H1 (cell line): ENCODE data around the gene NELL1. TPM values are rescaled to one million over a fixed set of nuclear protein-coding genes. Genes with fewer than 3 reads are reported as not detected.

Source experiments
- CTCF ChIA-PET: fragments of 300-600 bp; sonication (Branson Sonifier 250); formaldehyde crosslinking; loops from one replicate; lab custom pipeline; 2021; ENCODE audit not compliant: partially characterized antibody; lab: Charles Lee
- POLR2A ChIA-PET: fragments of 300-600 bp; sonication (Branson Sonifier 250); formaldehyde crosslinking; loops from one replicate; lab custom pipeline; 2021; ENCODE audit warnings: inconsistent platforms; ENCODE audit not compliant: partially characterized antibody; lab: Charles Lee
- DNase-seq, 2 experiments: peaks; one replicate each; pipeline versions ENCODE4 v3.0.0 to v3.0.0-alpha.2; 2010 to 2022; ENCODE audit warnings: low spot score in 2 of 2, low read depth in 1 of 2, mixed read lengths in 1 of 2
- FAIRE-seq: peaks from 2 replicates; lab custom pipeline; 2011; peaks lifted over from hg19 to GRCh38; lab: Jason Lieb, UNC
- H2AFZ ChIP-seq: 2 replicates; pipeline ENCODE4 v1.8.1; 2012; ENCODE audit warnings: low read length, inconsistent platforms
- H2AK5ac ChIP-seq: 2 replicates; pipeline ENCODE4 v1.6.1; 2013; ENCODE audit warnings: low read depth, low read length
- H2BK120ac ChIP-seq: replicated peaks from 2 replicates; pipeline ENCODE3; 2013; ENCODE audit warnings: low read depth, low read length, inconsistent platforms
- H2BK12ac ChIP-seq: 2 replicates; pipeline ENCODE4 v1.6.1; 2013; ENCODE audit warnings: low read depth, low read length
- H2BK15ac ChIP-seq: 2 replicates; pipeline ENCODE4 v1.6.1; 2013; ENCODE audit warnings: low read length
- H2BK20ac ChIP-seq: 2 replicates; pipeline ENCODE4 v1.6.1; 2013; ENCODE audit warnings: low read length
- H2BK5ac ChIP-seq: 2 replicates; pipeline ENCODE4 v1.6.1; 2013; ENCODE audit warnings: low read depth, low read length
- H3K14ac ChIP-seq: 2 replicates; pipeline ENCODE4 v1.6.1; 2013; ENCODE audit warnings: inconsistent platforms; ENCODE audit not compliant: insufficient read length
- H3K18ac ChIP-seq: 2 replicates; pipeline ENCODE4 v1.6.1; 2013; ENCODE audit warnings: low read length; ENCODE audit errors: extremely low read depth
- H3K23ac ChIP-seq: 2 replicates; pipeline ENCODE4 v1.6.1; 2013; ENCODE audit warnings: inconsistent platforms; ENCODE audit not compliant: insufficient read length
- H3K23me2 ChIP-seq: 2 replicates; pipeline ENCODE4 v1.6.1; 2013; ENCODE audit warnings: low read depth, low read length
- H3K27ac ChIP-seq: 2 replicates; pipeline ENCODE4 v1.6.1; 2011; ENCODE audit warnings: low read depth, low read length, inconsistent platforms
- H3K27me3 ChIP-seq, 4 experiments: replicated peaks in 1 of 4; 1 replicate in 1 of 4; 2 replicates in 3 of 4; pipeline versions ENCODE4 v1.6.1 to v1.8.1; 2011 to 2013; ENCODE audit warnings: low read length in 3 of 4, mild to moderate bottlenecking in 3 of 4, inconsistent platforms in 2 of 4, mixed read lengths in 2 of 4, moderate library complexity in 1 of 4; ENCODE audit not compliant: control insufficient read depth in 3 of 4, insufficient read depth in 3 of 4; ENCODE audit errors: extremely low read depth in 1 of 4
- H3K36me3 ChIP-seq, 4 experiments: 2 replicates each; pipeline versions ENCODE4 v1.6.1 to v1.8.1; 2011 to 2013; ENCODE audit warnings: mild to moderate bottlenecking in 4 of 4, low read length in 3 of 4, moderate library complexity in 2 of 4, control low read depth in 1 of 4, inconsistent platforms in 1 of 4; ENCODE audit not compliant: insufficient read depth in 4 of 4, control insufficient read depth in 2 of 4
- H3K4ac ChIP-seq: replicated peaks from 2 replicates; pipeline ENCODE3; 2013; ENCODE audit warnings: low read length, low read depth, mixed read lengths, inconsistent platforms; ENCODE audit not compliant: insufficient read length
- H3K4me1 ChIP-seq, 4 experiments: replicated peaks in 1 of 4; 1 replicate in 1 of 4; 2 replicates in 3 of 4; pipeline versions ENCODE4 v1.6.1 to v1.8.1; 2011 to 2013; ENCODE audit warnings: low read length in 3 of 4, inconsistent platforms in 2 of 4, mixed read lengths in 1 of 4; ENCODE audit not compliant: insufficient read depth in 4 of 4, control insufficient read depth in 3 of 4
- H3K4me2 ChIP-seq, 2 experiments: 2 replicates each; pipeline versions ENCODE4 v1.6.1 to v1.8.1; 2011 to 2013; ENCODE audit warnings: low read depth in 2 of 2, low read length in 2 of 2, control low read depth in 1 of 2, inconsistent platforms in 1 of 2, mild to moderate bottlenecking in 1 of 2; ENCODE audit not compliant: insufficient read depth in 1 of 2
- H3K4me3 ChIP-seq, 4 experiments: fragments of 200-600, 300-600 bp in 1 of 4; sonication (generic), shearing (Covaris generic), sonication (Bioruptor Twin) in 1 of 4; 2 replicates each; pipeline versions ENCODE4 v1.5.1 to v1.8.1; 2011 to 2016; ENCODE audit warnings: low read length in 4 of 4, low read depth in 3 of 4, control low read depth in 2 of 4, inconsistent platforms in 2 of 4, mild to moderate bottlenecking in 2 of 4, mixed read lengths in 1 of 4, moderate library complexity in 1 of 4; ENCODE audit not compliant: insufficient read depth in 2 of 4; ENCODE audit errors: extremely low read depth in 1 of 4
- H3K56ac ChIP-seq: replicated peaks from 2 replicates; pipeline ENCODE3; 2013; ENCODE audit warnings: low read depth, mild to moderate bottlenecking, mixed read lengths, low read length, inconsistent platforms; ENCODE audit not compliant: insufficient read length
- H3K79me1 ChIP-seq: 2 replicates; pipeline ENCODE4 v1.6.1; 2013; ENCODE audit warnings: low read depth, low read length, control low read depth
- H3K79me2 ChIP-seq, 2 experiments: 2 replicates each; pipeline versions ENCODE4 v1.6.1 to v1.8.1; 2012 to 2013; ENCODE audit warnings: low read length in 2 of 2, mild to moderate bottlenecking in 2 of 2, inconsistent platforms in 1 of 2; ENCODE audit not compliant: insufficient read depth in 2 of 2, control insufficient read depth in 1 of 2
- H3K9ac ChIP-seq, 4 experiments: replicated peaks in 1 of 4; 1 replicate in 1 of 4; 2 replicates in 3 of 4; pipeline versions ENCODE4 v1.6.1 to v1.8.1; 2011 to 2013; ENCODE audit warnings: low read depth in 3 of 4, low read length in 3 of 4, control low read depth in 2 of 4, mild to moderate bottlenecking in 2 of 4, moderate library complexity in 2 of 4, inconsistent platforms in 1 of 4; ENCODE audit errors: extremely low read depth in 1 of 4
- H3K9me3 ChIP-seq, 2 experiments: 2 replicates each; pipeline versions ENCODE4 v1.6.1 to v1.8.1; 2012 to 2013; ENCODE audit warnings: mild to moderate bottlenecking in 2 of 2, moderate library complexity in 2 of 2, control low read depth in 1 of 2, inconsistent platforms in 1 of 2, low read depth in 1 of 2, low read length in 1 of 2, mixed read lengths in 1 of 2; ENCODE audit not compliant: insufficient read depth in 2 of 2
- H4K20me1 ChIP-seq, 2 experiments: replicated peaks in 1 of 2; 2 replicates each; pipeline versions ENCODE3 to v1.8.1; 2011 to 2013; ENCODE audit warnings: inconsistent platforms in 2 of 2, low read length in 2 of 2, mild to moderate bottlenecking in 1 of 2; ENCODE audit not compliant: insufficient read depth in 2 of 2, control insufficient read depth in 1 of 2
- H4K5ac ChIP-seq: 2 replicates; pipeline ENCODE4 v1.6.1; 2013; ENCODE audit warnings: low read length, low read depth, mixed read lengths, inconsistent platforms; ENCODE audit not compliant: insufficient read length
- H4K8ac ChIP-seq: 2 replicates; pipeline ENCODE4 v1.8.0; 2013; ENCODE audit warnings: mild to moderate bottlenecking, moderate library complexity, low read length, inconsistent platforms; ENCODE audit not compliant: insufficient read depth; ENCODE audit errors: extremely low read depth
- H4K91ac ChIP-seq: replicated peaks from 2 replicates; pipeline ENCODE3; 2013; ENCODE audit warnings: low read length, mixed read lengths, inconsistent platforms; ENCODE audit not compliant: insufficient read length
- BCL11A ChIP-seq, 2 experiments: IDR thresholded peaks; one replicate each; pipeline ENCODE4 v1.6.1; 2011; ENCODE audit warnings: low read depth in 2 of 2, low read length in 2 of 2, mild to moderate bottlenecking in 2 of 2
- EGR1 ChIP-seq: IDR thresholded peaks from 2 replicates; pipeline ENCODE4 v1.6.1; 2011; ENCODE audit warnings: low read depth, low read length, borderline replicate concordance
- FOSL1 ChIP-seq: IDR thresholded peaks from 2 replicates; pipeline ENCODE4 v1.6.1; 2011; ENCODE audit warnings: mild to moderate bottlenecking, low read depth, low read length, moderate library complexity; ENCODE audit not compliant: insufficient read depth
- GTF2F1 ChIP-seq: IDR thresholded peaks from 2 replicates; pipeline ENCODE4 v1.6.1; 2012; ENCODE audit warnings: low read depth, low read length, improper control_type of control experiment, borderline replicate concordance
- KDM1A ChIP-seq: fragments of 200-600, 300-600 bp; sonication (generic); IDR thresholded peaks from 2 replicates; pipeline ENCODE4 v1.7.1; 2016; ENCODE audit warnings: mild to moderate bottlenecking, low read length, borderline replicate concordance
- POU5F1 ChIP-seq: IDR thresholded peaks from 2 replicates; pipeline ENCODE4 v1.6.1; 2011; ENCODE audit warnings: low read depth, mild to moderate bottlenecking, low read length, moderate library complexity
- RNF2 ChIP-seq: fragments of 200-900, 300-1000 bp; sonication (generic); IDR thresholded peaks from 2 replicates; pipeline ENCODE4 v1.7.1; 2016; ENCODE audit warnings: borderline replicate concordance, low read depth, mild to moderate bottlenecking, antibody characterized with exemption, low read length; ENCODE audit not compliant: poor library complexity, severe bottlenecking; ENCODE audit errors: missing control alignments
- RXRA ChIP-seq: IDR thresholded peaks from 2 replicates; pipeline ENCODE4 v1.6.1; 2011; ENCODE audit warnings: low read depth, mild to moderate bottlenecking, low read length, moderate library complexity; ENCODE audit not compliant: insufficient read depth
- SP1 ChIP-seq: IDR thresholded peaks from 2 replicates; pipeline ENCODE4 v1.6.1; 2011; ENCODE audit warnings: low read depth, low read length
- TAF1 ChIP-seq: IDR thresholded peaks from 2 replicates; pipeline ENCODE4 v1.6.1; 2011; ENCODE audit warnings: mild to moderate bottlenecking, low read depth, low read length
- TAF7 ChIP-seq: optimal IDR thresholded peaks from 2 replicates; pipeline ENCODE3; 2011; ENCODE audit warnings: low read depth, mild to moderate bottlenecking, inconsistent platforms, low read length, moderate library complexity, borderline replicate concordance
- TBP ChIP-seq: IDR thresholded peaks from 2 replicates; pipeline ENCODE4 v1.6.1; 2011; ENCODE audit warnings: low read depth, low read length, improper control_type of control experiment
- WGBS, 2 experiments: shearing (Covaris generic) in 1 of 2; methylation state at CpG; one replicate each; pipeline versions ENCODE4 v1.1.6 to v1.1.7; 2013 to 2015; ENCODE audit warnings: low lambda C conversion rate in 2 of 2, mixed read lengths in 2 of 2, inconsistent platforms in 1 of 2, low coverage in 1 of 2, missing lambda C conversion rate in 1 of 2; ENCODE audit not compliant: insufficient replicate concordance in 2 of 2, insufficient coverage in 1 of 2, insufficient read length in 1 of 2; ENCODE audit errors: extremely low coverage in 1 of 2, missing lambda C conversion rate in 1 of 2; 5-methylcytosine and 5-hydroxymethylcytosine counted together
- polyA plus RNA-seq, 7 experiments: library from polyadenylated mRNA; depleted of rRNA in 3 of 7; stranded (reverse) in 5 of 7; unstranded in 2 of 7; fragments of >200 nt in 5 of 7; fragments of 200-250 nt in 2 of 7; gene quantifications; 1 replicate in 5 of 7; 2 replicates in 1 of 7; 4 replicates in 1 of 7; pipeline versions ENCODE4 v1.2.1 to v1.2.3, GENCODE V29; 2011 to 2013; ENCODE audit warnings: missing spikeins in 2 of 7, mixed read lengths in 2 of 7
- total RNA-seq: library from RNA; stranded (reverse); fragmentation: NEBNext Ultra II Directional; extraction: Animal tissue kit (Norgen Biotek cat#: 25700); gene quantifications from 2 replicates; pipeline ENCODE4 v1.2.1, GENCODE V29; 2021
- TF ChIP-seq, protein P1 (sequence below): IDR thresholded peaks from 2 replicates; pipeline ENCODE4 v1.6.1; 2012; ENCODE audit warnings: low read length, inconsistent platforms

NELL1 gene
- total and polyA plus RNA-seq, 2 of the 8 experiments (the other 6 are each of a cell fraction or from before 2014, with no cell fraction given), result 0.21 TPM; not detected in 1

DNA sequence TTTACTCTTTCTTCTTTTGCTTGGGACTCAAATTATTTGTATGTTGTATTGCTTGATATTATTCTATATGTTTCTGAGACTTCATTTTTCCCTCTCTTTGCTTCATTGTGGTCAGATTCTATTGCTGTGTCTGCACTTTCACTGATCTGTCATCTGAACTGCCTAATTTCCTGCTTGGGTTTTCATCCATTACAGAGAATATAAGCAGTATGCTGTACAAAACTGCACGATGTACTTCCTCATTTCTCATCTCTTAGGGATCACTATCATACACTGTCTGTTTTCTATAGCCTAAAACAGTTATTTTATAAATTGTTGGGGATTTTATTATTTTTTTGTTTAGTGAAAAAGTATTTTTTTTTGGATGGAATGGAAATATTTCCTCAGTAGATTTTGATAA is 786.8 kb downstream of the NELL1 start:
- CTCF ChIA-PET, result no interaction called here
- no peak for TF ChIP-seq TAF7
- no peak for TF ChIP-seq SP1
- no peak for TF ChIP-seq TBP
- TF ChIP-seq, protein P1, sequence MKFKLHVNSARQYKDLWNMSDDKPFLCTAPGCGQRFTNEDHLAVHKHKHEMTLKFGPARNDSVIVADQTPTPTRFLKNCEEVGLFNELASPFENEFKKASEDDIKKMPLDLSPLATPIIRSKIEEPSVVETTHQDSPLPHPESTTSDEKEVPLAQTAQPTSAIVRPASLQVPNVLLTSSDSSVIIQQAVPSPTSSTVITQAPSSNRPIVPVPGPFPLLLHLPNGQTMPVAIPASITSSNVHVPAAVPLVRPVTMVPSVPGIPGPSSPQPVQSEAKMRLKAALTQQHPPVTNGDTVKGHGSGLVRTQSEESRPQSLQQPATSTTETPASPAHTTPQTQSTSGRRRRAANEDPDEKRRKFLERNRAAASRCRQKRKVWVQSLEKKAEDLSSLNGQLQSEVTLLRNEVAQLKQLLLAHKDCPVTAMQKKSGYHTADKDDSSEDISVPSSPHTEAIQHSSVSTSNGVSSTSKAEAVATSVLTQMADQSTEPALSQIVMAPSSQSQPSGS, result no peak
- TF ChIP-seq RXRA, result no peak
- TF ChIP-seq FOSL1, result no peak
- TF ChIP-seq GTF2F1, result no peak
- TF ChIP-seq POU5F1, result no peak
- no peak for TF ChIP-seq RNF2
- no peak for TF ChIP-seq EGR1
- TF ChIP-seq BCL11A (IDR thresholded peaks at IDR 0.05; ENCODE audit: low read depth in 2 of 2, low read length in 2 of 2), result no peak
- no peak for TF ChIP-seq TAF1
- TF ChIP-seq KDM1A, result no peak

More for the DNA sequence above, 786.8 kb downstream of the NELL1 start:
- H3K79me1 ChIP-seq, result no peaks in the 10 kb centered on the region
- H3K4ac ChIP-seq, result no peak overlapping the region
- no peaks in the 10 kb centered on the region for H4K20me1 ChIP-seq
- no peak overlapping the region for H4K8ac ChIP-seq
- H3K4me2 ChIP-seq, result no peak overlapping the region
- H4K5ac ChIP-seq, result no peak overlapping the region
- H2BK120ac ChIP-seq, result no peak overlapping the region
- DNase-seq (no peak), FAIRE-seq (no peak)
- no peak overlapping the region for H2AFZ ChIP-seq
- no peak overlapping the region for H3K14ac ChIP-seq
- H3K27ac ChIP-seq, result no peak overlapping the region
- no peak overlapping the region for H3K18ac ChIP-seq
- no peaks in the 10 kb centered on the region for H3K4me1 ChIP-seq
- H3K9me3 ChIP-seq, result no peaks in the 10 kb centered on the region
- no peak overlapping the region for H3K9ac ChIP-seq
- H3K23ac ChIP-seq, result no peak overlapping the region
- no peak overlapping the region for H2BK20ac ChIP-seq
- 100% methylated on average over 1 of the region's 1 CpG; no CpG with 5 or more reads in 1 of the 2 experiments for WGBS, 2 experiments
- H3K79me2 ChIP-seq, result no peaks in the 10 kb centered on the region
- no peak overlapping the region for H4K91ac ChIP-seq
- no peak overlapping the region for H2BK5ac ChIP-seq
- POLR2A ChIA-PET, result no interaction called here
- H3K56ac ChIP-seq, result no peak overlapping the region
- no peak overlapping the region for H3K4me3 ChIP-seq
- H3K36me3 ChIP-seq, result no peaks in the 10 kb centered on the region
- H2BK12ac ChIP-seq, result no peak overlapping the region
- no peaks in the 10 kb centered on the region for H3K27me3 ChIP-seq
- H3K23me2 ChIP-seq, result no peaks in the 10 kb centered on the region
- no peak overlapping the region for H2BK15ac ChIP-seq
- H2AK5ac ChIP-seq, result no peak overlapping the region
